ENCODE data around the gene FAR1.

Gene FAR1

DNA sequence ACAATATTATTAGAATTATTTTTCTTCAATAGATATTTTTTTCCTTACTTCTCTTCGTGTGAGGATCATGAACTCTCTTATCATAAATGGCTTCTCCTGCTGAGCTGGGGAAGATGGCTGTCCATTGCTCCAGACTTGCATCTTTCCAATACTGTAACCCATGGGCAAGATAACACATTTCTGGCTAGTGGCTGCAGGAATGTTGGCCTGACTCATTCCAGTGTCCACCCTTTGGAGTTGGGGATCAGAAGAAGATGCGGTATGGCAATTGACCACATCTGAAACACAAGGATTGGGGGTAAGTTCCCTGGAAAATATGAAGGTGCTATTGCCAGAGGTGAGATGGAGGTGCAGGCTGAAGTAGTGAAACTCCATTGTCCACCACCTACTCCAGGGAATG, 92.8 kb downstream of the FAR1 start:
- peaks cover 8 to 11% of the 10 kb centered on the region in 2 donors for H3K27me3 Mint-ChIP-seq
- H3K4me1 Mint-ChIP-seq (ENCODE audit: low read depth in 2 of 2) = no peaks in the 10 kb centered on the region
- no peaks in the 10 kb centered on the region for H3K36me3 Mint-ChIP-seq (ENCODE audit: insufficient read depth)
- DNase-seq = no peak
- no peak for ATAC-seq (replicated peaks)
- no peak overlapping the region for H3K4me3 Mint-ChIP-seq
- H3K27ac Mint-ChIP-seq = no peak overlapping the region
- H3K9me3 Mint-ChIP-seq = no peaks in the 10 kb centered on the region

DNA sequence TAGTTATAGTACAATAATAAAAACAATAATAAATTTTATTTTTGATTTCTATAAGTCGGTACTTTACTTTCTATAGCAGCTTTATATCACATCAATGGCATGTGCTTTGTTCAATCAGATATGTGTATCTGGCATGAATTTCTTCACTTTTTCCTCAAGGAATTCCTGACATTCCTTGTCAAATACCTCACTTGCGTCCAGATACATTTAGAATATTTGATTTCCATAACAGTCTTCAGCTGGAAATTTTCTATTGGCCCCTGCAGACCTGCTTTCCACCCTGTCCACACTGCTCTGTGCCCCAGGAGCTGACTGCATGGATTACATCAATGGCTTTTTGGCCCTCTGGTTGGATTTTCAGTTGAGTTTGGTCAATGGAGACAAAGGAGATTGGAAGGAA, 93.2 kb downstream of the FAR1 start:
- H3K36me3 Mint-ChIP-seq (ENCODE audit: insufficient read depth) = no peaks in the 10 kb centered on the region
- DNase-seq = no peak
- no peaks in the 10 kb centered on the region for H3K9me3 Mint-ChIP-seq
- H3K4me1 Mint-ChIP-seq (ENCODE audit: low read depth in 2 of 2) = no peaks in the 10 kb centered on the region
- no peak overlapping the region for H3K4me3 Mint-ChIP-seq
- peaks cover 8 to 11% of the 10 kb centered on the region in 2 donors for H3K27me3 Mint-ChIP-seq
- ATAC-seq (replicated peaks) = no peak
- H3K27ac Mint-ChIP-seq = no peak overlapping the region

DNA sequence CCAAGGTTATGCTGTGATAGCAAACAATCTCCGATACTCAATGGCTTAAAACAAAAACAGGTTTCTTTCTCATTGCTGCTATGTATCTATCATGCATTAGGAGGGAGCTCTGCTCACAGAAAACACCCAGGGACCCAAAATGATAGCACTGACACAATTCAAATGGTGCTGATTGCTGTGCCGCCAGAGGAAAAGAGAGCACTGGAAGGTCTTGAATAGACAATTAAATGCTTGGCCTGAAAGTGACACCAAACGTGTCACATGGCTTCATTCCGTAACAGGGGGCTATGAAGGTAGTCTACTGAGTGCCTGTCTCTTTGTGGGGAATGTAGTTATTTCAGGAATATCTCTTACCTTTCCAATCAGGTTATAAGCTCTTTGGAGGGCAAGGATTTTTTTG, 94.2 kb downstream of the FAR1 start:
- no peak for ATAC-seq (replicated peaks)
- Mint-ChIP-seq H3K27me3 (peaks cover 8 to 11% of the 10 kb centered on the region in 2 donors), H3K4me1 (ENCODE audit: low read depth in 2 of 2) (no peaks in the 10 kb centered on the region), H3K36me3 (ENCODE audit: insufficient read depth) (no peaks in the 10 kb centered on the region), H3K9me3 (no peaks in the 10 kb centered on the region), H3K4me3 (no peak overlapping the region), H3K27ac (no peak overlapping the region)
- DNase-seq = no peak

DNA sequence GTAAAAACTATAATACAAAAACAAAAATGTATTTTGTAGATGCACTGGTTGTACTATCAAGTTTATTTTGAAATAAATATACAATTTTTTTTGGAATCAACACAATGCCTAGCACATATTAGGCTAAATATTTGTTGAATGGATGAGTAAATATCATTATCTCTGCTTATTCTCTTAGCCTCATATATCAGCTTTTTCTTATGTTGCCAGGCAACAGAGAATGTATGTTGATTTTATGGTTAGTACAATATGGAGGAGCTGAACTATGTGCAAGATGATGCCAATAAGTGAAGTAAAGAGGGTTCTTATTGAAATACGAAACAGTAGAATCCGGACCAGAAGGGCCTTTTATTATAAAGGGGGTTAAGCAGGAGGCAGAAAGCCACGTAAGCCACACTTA, 94.9 kb downstream of the FAR1 start:
- Mint-ChIP-seq H3K36me3 (ENCODE audit: insufficient read depth) (no peaks in the 10 kb centered on the region), H3K4me3 (no peak overlapping the region), H3K27ac (no peak overlapping the region), H3K9me3 (no peaks in the 10 kb centered on the region), H3K4me1 (ENCODE audit: low read depth in 2 of 2) (no peaks in the 10 kb centered on the region), H3K27me3 (peaks cover 8 to 11% of the 10 kb centered on the region in 2 donors)
- ATAC-seq (replicated peaks) (no peak), DNase-seq (no peak)

DNA sequence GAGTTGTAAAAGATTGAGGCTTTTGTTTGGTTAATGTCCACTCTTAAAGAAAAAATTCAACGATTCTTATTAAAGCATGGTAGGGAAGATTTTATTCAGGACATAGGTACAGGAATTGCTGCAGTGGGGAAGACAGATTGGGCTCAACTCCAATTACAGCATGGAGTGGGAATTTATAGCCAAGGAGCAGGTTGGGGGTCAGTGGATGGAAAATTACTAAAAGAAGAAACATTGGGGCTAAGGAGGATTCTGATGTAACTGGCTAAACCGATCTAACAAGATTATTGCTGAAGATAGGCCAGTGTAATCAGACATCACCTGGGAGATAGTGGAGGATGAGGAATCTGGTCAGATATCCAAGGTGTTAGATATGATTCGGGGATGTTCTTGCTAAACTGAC, 97.4 kb downstream of the FAR1 start:
- no peaks in the 10 kb centered on the region for H3K4me1 Mint-ChIP-seq (ENCODE audit: low read depth in 2 of 2)
- no peak overlapping the region for H3K27ac Mint-ChIP-seq
- H3K27me3 Mint-ChIP-seq = peaks cover 11 to 16% of the 10 kb centered on the region in 2 donors
- H3K9me3 Mint-ChIP-seq = no peaks in the 10 kb centered on the region
- no peak for ATAC-seq (replicated peaks)
- H3K36me3 Mint-ChIP-seq (ENCODE audit: insufficient read depth) = no peaks in the 10 kb centered on the region
- DNase-seq = no peak
- no peak overlapping the region for H3K4me3 Mint-ChIP-seq

DNA sequence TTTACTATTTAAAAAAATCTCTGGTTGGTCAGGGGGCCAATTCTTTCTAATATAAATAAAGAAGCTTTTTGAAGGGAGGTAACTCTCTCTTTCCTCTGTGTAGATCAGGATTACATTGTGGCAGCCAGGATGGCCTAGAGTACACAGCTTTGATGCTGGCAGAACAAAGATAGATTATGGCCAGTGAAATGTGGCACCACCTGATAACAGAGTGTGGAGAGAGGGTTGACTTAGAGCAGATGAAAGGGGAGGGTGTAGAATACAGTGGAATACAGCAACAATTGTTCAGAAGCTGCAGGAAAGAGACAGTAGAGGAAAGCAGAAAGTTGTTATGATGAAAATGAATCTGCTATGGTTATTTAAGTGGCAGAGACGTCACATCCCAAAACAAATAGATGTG, 99.0 kb downstream of the FAR1 start:
- Mint-ChIP-seq H3K9me3 (no peaks in the 10 kb centered on the region), H3K36me3 (ENCODE audit: insufficient read depth) (no peaks in the 10 kb centered on the region), H3K4me3 (no peak overlapping the region), H3K27me3 (peaks cover 12 to 24% of the 10 kb centered on the region in 2 donors), H3K4me1 (ENCODE audit: low read depth in 2 of 2) (no peaks in the 10 kb centered on the region), H3K27ac (no peak overlapping the region)
- DNase-seq (no peak), ATAC-seq (replicated peaks) (no peak)

DNA sequence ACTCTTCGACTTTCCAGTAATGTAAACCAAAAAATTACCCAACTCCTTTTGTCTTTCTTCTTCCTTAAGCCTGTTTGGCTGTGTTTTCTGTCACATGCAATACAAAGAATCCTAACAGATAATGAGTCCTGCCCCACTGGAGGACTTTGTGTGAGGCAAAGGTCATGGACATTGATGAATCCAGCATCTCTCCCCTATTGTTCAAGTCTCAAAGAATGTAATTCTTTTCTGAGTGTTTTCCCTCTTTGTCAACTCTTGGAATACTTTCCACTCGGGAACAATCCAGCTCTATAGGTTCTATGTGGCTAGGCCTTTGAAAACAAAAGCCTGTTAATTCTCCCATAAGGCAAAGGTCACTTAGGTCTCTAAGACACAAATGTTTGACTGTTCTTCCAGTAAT, 100.7 kb downstream of the FAR1 start:
- DNase-seq = no peak
- no peaks in the 10 kb centered on the region for H3K36me3 Mint-ChIP-seq (ENCODE audit: insufficient read depth)
- H3K4me3 Mint-ChIP-seq = no peak overlapping the region
- no peaks in the 10 kb centered on the region for H3K9me3 Mint-ChIP-seq
- no peak for ATAC-seq (replicated peaks)
- peaks cover 24 to 34% of the 10 kb centered on the region in 2 donors for H3K27me3 Mint-ChIP-seq
- H3K27ac Mint-ChIP-seq = no peak overlapping the region
- H3K4me1 Mint-ChIP-seq (ENCODE audit: low read depth in 2 of 2) = no peaks in the 10 kb centered on the region

DNA sequence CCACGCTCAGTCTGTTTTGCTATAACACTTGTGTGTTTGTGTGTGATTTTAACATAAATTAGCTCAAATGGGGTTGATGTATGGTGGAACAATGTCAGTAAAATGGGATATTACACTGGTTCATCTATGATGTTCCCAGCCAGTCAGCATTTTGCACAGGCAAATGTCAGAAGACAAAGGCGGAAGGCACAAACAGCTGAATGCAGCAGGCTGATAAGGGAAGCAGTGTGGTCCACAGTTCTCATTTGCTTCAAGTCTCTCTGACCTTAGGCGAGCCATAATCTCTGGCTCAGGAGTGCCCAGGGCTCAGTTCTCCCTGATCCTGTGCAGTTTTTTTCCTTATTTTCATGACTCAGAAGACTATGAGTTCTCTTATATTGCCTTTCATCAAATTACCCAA, 102.7 kb downstream of the FAR1 start:
- Mint-ChIP-seq H3K36me3 (ENCODE audit: insufficient read depth) (no peaks in the 10 kb centered on the region), H3K9me3 (no peaks in the 10 kb centered on the region), H3K27ac (no peak overlapping the region), H3K27me3 (peaks cover 20 to 30% of the 10 kb centered on the region in 2 donors), H3K4me3 (no peak overlapping the region), H3K4me1 (ENCODE audit: low read depth in 2 of 2) (no peaks in the 10 kb centered on the region)
- DNase-seq = no peak
- no peak for ATAC-seq (replicated peaks)

DNA sequence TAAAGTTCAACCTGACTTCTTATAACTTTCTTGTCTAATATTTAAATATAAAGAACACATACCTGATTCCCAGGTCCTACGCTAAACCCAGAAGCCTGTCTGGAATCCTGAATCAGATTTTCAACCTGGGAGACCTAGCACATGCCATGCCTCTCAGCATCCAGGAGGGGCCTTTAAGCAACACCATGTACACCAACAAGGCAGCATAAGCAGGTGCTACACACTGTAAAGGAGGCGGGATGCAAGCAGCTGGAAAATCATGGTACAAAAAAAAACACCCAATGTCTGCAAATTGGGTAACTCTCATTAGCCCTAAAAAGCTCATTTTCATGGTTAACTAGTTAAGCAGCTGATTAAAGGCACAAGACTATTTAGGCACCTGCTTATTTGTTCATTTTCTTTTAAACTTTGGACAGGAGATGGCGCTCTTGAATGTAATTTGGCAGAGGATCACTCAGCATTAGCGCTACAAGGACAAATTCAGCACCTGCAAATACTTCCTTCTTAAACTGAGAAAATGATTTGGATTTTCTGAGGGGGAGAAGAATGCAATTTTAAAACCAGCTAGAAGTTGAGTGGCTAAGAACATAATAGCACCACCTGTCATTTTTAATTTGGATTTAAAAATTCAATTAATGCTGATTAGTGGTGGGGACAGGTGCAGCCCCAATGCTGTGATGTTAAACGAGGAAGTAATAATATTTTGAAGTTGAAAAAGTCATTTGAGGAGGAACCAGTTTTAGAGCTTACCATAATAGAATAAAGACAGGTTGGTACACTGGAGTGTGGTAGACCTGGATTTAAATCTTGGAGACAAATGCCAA, 104.0 kb downstream of the FAR1 start:
- peaks cover 21 to 34% of the 10 kb centered on the region in 2 donors for H3K27me3 Mint-ChIP-seq
- no peaks in the 10 kb centered on the region for H3K36me3 Mint-ChIP-seq (ENCODE audit: insufficient read depth)
- no peak overlapping the region for H3K4me3 Mint-ChIP-seq
- DNase-seq = peak; percentile 36 to 49 (median 37)
- H3K9me3 Mint-ChIP-seq = no peaks in the 10 kb centered on the region
- ATAC-seq (replicated peaks) = peak; percentile 67
- H3K27ac Mint-ChIP-seq = no peak overlapping the region
- H3K4me1 Mint-ChIP-seq (ENCODE audit: low read depth in 2 of 2) = no peaks in the 10 kb centered on the region

DNA sequence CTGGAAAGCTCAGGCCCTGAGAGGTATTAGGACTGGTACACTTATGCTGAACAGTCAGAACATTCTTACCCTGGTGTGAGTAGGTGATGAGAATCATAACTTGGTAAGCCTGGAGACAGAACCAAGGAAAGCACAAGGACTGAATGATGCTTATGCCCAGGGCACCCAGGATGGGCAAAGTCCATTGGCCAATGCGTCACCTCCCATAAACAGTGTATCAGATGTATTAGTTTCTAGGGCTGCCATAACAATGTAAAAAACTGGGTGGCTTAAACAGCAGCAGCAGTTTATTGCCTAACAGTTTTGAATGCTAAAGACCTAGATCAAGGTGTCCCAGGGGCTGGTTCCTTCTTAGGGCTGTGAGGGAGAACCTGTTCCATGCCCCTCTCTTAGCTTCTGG, 107.0 kb downstream of the FAR1 start:
- no peak overlapping the region for H3K4me3 Mint-ChIP-seq
- H3K9me3 Mint-ChIP-seq = no peaks in the 10 kb centered on the region
- no peaks in the 10 kb centered on the region for H3K36me3 Mint-ChIP-seq (ENCODE audit: insufficient read depth)
- peaks cover 26 to 46% of the 10 kb centered on the region in 2 donors for H3K27me3 Mint-ChIP-seq
- DNase-seq (no peak), ATAC-seq (replicated peaks) (no peak)
- no peaks in the 10 kb centered on the region for H3K4me1 Mint-ChIP-seq (ENCODE audit: low read depth in 2 of 2)
- no peak overlapping the region for H3K27ac Mint-ChIP-seq

DNA sequence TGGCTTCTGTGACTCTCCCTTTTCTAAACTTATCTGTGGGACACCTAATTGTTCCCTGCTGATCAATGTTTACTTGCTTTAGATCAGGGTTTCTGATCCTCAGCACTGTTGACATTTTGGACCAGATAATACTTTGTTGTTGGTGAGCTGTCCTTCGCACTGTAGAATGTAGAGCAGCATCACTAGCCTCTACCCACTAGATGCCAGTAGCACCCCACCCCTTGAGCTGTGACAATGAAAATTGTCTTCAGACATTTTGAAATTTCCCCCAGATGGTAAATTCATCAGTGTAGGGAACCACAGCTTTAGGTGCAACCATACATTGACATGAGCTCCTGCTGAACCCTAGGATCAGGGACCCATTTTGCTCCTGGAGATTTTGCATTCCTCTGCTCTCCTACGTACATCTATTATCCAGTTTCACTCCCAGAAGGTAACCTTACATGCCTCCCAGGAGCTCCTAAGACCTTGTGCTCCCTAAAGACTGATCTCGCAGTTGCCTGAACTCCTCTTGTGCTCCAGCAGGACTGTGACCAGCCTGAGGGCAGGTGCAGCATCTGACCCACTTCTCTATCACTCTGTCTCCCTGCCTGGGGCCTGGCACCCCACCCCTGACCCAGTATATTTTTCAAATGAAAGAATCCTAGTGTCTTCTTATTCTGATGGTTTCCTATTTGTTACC, 107.8 kb downstream of the FAR1 start:
- ATAC-seq (replicated peaks) (peak; percentile 69), DNase-seq (peak; percentile 11 to 50 (median 18))
- Mint-ChIP-seq H3K4me3 (no peak overlapping the region), H3K36me3 (ENCODE audit: insufficient read depth) (no peaks in the 10 kb centered on the region), H3K27me3 (peaks cover 26 to 38% of the 10 kb centered on the region in 2 donors), H3K27ac (no peak overlapping the region), H3K4me1 (ENCODE audit: low read depth in 2 of 2) (no peaks in the 10 kb centered on the region), H3K9me3 (no peaks in the 10 kb centered on the region)

DNA sequence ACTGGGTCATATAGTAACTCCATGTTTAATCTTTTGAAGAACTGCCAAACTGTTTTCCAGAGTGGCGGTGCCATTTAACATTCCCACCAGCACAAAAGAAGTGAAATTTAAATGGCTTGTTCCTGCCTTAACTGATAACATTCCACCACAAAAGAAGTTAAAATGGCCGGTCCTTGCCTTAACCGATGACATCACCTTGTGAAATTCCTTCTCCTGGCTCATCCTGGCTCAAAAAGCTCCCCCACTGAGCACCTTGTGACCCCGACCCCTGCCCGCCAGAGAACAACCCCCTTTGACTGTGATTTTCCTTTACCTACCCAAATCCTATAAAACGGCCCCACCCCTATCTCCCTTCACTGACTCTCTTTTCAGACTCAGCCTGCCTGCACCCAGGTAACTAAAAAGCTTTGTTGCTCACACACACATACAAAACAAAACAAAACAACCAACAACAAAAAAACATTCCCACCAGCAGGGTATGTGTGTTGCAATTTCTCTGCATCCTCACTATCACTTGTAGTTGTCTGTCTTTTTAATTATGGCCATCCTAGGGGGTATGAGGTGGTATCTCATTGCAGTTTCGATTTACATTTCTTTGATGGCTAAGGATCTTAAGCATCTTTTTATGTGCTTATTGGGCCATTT, 109.0 kb downstream of the FAR1 start:
- H3K27me3 Mint-ChIP-seq = peaks cover 25 to 35% of the 10 kb centered on the region in 2 donors
- H3K36me3 Mint-ChIP-seq (ENCODE audit: insufficient read depth) = no peaks in the 10 kb centered on the region
- ATAC-seq (replicated peaks) = no peak
- DNase-seq = no peak
- no peaks in the 10 kb centered on the region for H3K4me1 Mint-ChIP-seq (ENCODE audit: low read depth in 2 of 2)
- no peaks in the 10 kb centered on the region for H3K9me3 Mint-ChIP-seq
- H3K4me3 Mint-ChIP-seq = no peak overlapping the region
- H3K27ac Mint-ChIP-seq = no peak overlapping the region

DNA sequence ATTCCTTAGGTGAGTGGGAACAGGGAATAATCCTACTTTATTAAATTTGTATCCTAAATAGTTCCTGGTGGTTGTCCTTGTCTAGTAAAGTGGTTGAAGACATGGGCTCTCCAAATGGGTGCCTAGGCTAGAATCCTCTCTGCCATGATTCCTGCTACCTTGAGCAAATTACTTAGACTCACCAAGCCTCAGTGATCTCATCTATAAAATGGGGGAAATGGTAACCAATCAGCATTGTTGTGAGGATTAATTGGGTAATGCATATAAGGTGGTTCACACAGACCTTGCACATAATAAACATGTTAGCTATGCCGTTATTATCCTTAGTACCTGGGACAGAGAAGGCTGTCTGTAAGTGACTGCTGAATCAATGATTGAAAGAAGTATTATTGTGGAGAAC, 109.9 kb downstream of the FAR1 start:
- no peak for ATAC-seq (replicated peaks)
- no peak for DNase-seq
- Mint-ChIP-seq H3K9me3 (no peaks in the 10 kb centered on the region), H3K4me1 (ENCODE audit: low read depth in 2 of 2) (no peaks in the 10 kb centered on the region), H3K36me3 (ENCODE audit: insufficient read depth) (no peaks in the 10 kb centered on the region), H3K27ac (no peak overlapping the region), H3K27me3 (peaks cover 17 to 28% of the 10 kb centered on the region in 2 donors), H3K4me3 (no peak overlapping the region)

DNA sequence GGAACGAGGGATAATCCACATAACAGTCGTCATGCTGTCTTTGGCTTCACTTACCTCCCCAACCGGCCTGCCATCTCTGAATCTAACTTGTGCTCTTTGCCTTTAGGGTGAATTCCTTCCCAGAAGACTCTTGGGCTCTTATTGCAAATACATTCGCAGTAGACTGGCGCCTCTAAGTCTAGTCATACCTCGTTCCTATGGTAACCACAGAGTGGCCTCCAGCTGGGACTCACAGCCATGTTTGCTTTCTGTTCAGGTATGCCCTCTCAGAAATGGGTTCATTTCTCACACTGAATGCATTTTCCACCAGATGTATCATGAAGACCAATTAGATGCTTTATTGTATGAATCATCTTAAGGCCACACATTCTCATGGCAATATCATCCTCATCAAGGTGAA, 112.7 kb downstream of the FAR1 start:
- Mint-ChIP-seq H3K9me3 (no peaks in the 10 kb centered on the region), H3K36me3 (ENCODE audit: insufficient read depth) (no peaks in the 10 kb centered on the region)
- no peak for ATAC-seq (replicated peaks)

More for the DNA sequence above, 112.7 kb downstream of the FAR1 start:
- Mint-ChIP-seq H3K27ac (no peak overlapping the region), H3K27me3 (peaks cover 7 to 20% of the 10 kb centered on the region in 2 donors), H3K4me1 (ENCODE audit: low read depth in 2 of 2) (no peaks in the 10 kb centered on the region), H3K4me3 (no peak overlapping the region)
- DNase-seq = no peak

All from effector memory CD8-positive, alpha-beta T cell (primary cell).